Brain microvascular endothelial cell (primary cell): Measurements from ENCODE around the gene SLC13A4.

Experiments
- DNase-seq: peaks from one replicate; pipeline ENCODE4 v3.0.0-alpha.2; 2020
- H3K27ac ChIP-seq: fragments of 250-450 bp; sonication (Bioruptor Pico); 2 replicates; pipeline ENCODE4 v1.5.1; 2020; ENCODE audit warnings: mild to moderate bottlenecking, moderate library complexity
- H3K27me3 ChIP-seq: fragments of 250-450 bp; sonication (Bioruptor Pico); replicated peaks from 2 replicates; pipeline ENCODE4 v1.5.1; 2020; ENCODE audit warnings: mild to moderate bottlenecking
- H3K36me3 ChIP-seq: fragments of 250-450 bp; sonication (Bioruptor Pico); replicated peaks from 2 replicates; pipeline ENCODE4 v1.5.1; 2020; ENCODE audit warnings: mild to moderate bottlenecking
- H3K4me3 ChIP-seq: 2 replicates; pipeline ENCODE4 v1.5.1; 2011; ENCODE audit warnings: low read depth, mild to moderate bottlenecking, control low read depth, low read length, moderate library complexity
- CTCF ChIP-seq: IDR thresholded peaks from 2 replicates; pipeline ENCODE4 v1.5.1; 2011; ENCODE audit warnings: low read depth, mild to moderate bottlenecking, moderate library complexity, low read length, control low read depth, inconsistent platforms; ENCODE audit errors: missing control alignments
- in situ Hi-C: cut with HindIII; loops from 2 replicates; pipeline ENCODE4 v1.10.0; 2017; ENCODE audit warnings: low sequenced_read_pairs, low pct_ligation_motif_present

The SLC13A4 gene

GRCh38 chr7:135684699-135685098 lies 43.3 kb downstream of the SLC13A4 start:
- Histone ChIP-seq H3K27me3 (no peaks in the 10 kb centered on the region), H3K4me3 (no peak overlapping the region), H3K27ac (peak overlapping the region; percentile 8), H3K36me3 (no peaks in the 10 kb centered on the region)
- in situ Hi-C loops, result no loop called here
- no peak for DNase-seq
- no peak for TF ChIP-seq CTCF

- no peaks in the 10 kb centered on the region for H3K27me3 ChIP-seq
- no peaks in the 10 kb centered on the region for H3K36me3 ChIP-seq
- no peak overlapping the region for H3K4me3 ChIP-seq
- in situ Hi-C loops, result no loop called here
- peak; percentile 60 for DNase-seq
- no peak overlapping the region for H3K27ac ChIP-seq
- no peak for TF ChIP-seq CTCF
Measured at GRCh38 chr7:135684136-135684535, 43.9 kb downstream of the SLC13A4 start.

GRCh38 chr7:135683609-135684008 lies 44.4 kb downstream of the SLC13A4 start:
- TF ChIP-seq CTCF, result no peak
- Histone ChIP-seq H3K27me3 (no peaks in the 10 kb centered on the region), H3K4me3 (no peak overlapping the region), H3K27ac (no peak overlapping the region), H3K36me3 (peaks cover under 1% of the 10 kb centered on the region)
- no peak for DNase-seq
- in situ Hi-C loops, result no loop called here

- in situ Hi-C loops, result no loop called here
- Histone ChIP-seq H3K27ac (no peak overlapping the region), H3K36me3 (peaks cover 6% of the 10 kb centered on the region), H3K27me3 (no peaks in the 10 kb centered on the region), H3K4me3 (no peak overlapping the region)
- DNase-seq, result no peak
- no peak for TF ChIP-seq CTCF
Measured at GRCh38 chr7:135682191-135682590, 45.8 kb downstream of the SLC13A4 start.

GRCh38 chr7:135681762-135682161 lies 46.2 kb downstream of the SLC13A4 start:
- Histone ChIP-seq H3K27me3 (no peaks in the 10 kb centered on the region), H3K27ac (no peak overlapping the region), H3K36me3 (peaks cover 7% of the 10 kb centered on the region), H3K4me3 (no peak overlapping the region)
- no peak for TF ChIP-seq CTCF
- in situ Hi-C loops, result no loop called here
- no peak for DNase-seq

- in situ Hi-C loops, result no loop called here
Measured at GRCh38 chr7:135678612-135679575, 49.1 kb downstream of the SLC13A4 start.

More at GRCh38 chr7:135678612-135679575, 49.1 kb downstream of the SLC13A4 start:
- TF ChIP-seq CTCF, result no peak
- Histone ChIP-seq H3K27me3 (no peaks in the 10 kb centered on the region), H3K27ac (no peak overlapping the region), H3K4me3 (no peak overlapping the region), H3K36me3 (peaks cover 10% of the 10 kb centered on the region)
- no peak for DNase-seq
